Amniotic epithelial cell (primary cell): ENCODE data around the gene OR52E2.

Experiments
- DNase-seq: peaks from one replicate; pipeline ENCODE4 v3.0.0-alpha.2; 2010; ENCODE audit warnings: low read depth

OR52E2 gene

GRCh38 chr11:5011254-5011653 lies 48.2 kb downstream of the OR52E2 start:
- DNase-seq = no peak
